ENCODE data around the gene KRTAP10-12. TPM values are rescaled to one million over a fixed set of nuclear protein-coding genes. Genes with fewer than 3 reads are reported as not detected.

Gene KRTAP10-12
- total and polyA plus RNA-seq, 4 donors = not detected

GRCh38 chr21:44654576-44655175 lies 42.3 kb upstream of the KRTAP10-12 start, which contains the start of gene KRTAP12-4 (continued):
- TF ChIP-seq, protein P1, sequence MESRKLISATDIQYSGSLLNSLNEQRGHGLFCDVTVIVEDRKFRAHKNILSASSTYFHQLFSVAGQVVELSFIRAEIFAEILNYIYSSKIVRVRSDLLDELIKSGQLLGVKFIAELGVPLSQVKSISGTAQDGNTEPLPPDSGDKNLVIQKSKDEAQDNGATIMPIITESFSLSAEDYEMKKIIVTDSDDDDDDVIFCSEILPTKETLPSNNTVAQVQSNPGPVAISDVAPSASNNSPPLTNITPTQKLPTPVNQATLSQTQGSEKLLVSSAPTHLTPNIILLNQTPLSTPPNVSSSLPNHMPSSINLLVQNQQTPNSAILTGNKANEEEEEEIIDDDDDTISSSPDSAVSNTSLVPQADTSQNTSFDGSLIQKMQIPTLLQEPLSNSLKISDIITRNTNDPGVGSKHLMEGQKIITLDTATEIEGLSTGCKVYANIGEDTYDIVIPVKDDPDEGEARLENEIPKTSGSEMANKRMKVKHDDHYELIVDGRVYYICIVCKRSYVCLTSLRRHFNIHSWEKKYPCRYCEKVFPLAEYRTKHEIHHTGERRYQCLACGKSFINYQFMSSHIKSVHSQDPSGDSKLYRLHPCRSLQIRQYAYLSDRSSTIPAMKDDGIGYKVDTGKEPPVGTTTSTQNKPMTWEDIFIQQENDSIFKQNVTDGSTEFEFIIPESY (IDR thresholded peaks at IDR 0.05) = no peak
- no peak for TF ChIP-seq RAD21 (IDR thresholded peaks at IDR 0.05)
- TF ChIP-seq HNF4G (IDR thresholded peaks at IDR 0.05) = no peak
- TF ChIP-seq, protein P2, sequence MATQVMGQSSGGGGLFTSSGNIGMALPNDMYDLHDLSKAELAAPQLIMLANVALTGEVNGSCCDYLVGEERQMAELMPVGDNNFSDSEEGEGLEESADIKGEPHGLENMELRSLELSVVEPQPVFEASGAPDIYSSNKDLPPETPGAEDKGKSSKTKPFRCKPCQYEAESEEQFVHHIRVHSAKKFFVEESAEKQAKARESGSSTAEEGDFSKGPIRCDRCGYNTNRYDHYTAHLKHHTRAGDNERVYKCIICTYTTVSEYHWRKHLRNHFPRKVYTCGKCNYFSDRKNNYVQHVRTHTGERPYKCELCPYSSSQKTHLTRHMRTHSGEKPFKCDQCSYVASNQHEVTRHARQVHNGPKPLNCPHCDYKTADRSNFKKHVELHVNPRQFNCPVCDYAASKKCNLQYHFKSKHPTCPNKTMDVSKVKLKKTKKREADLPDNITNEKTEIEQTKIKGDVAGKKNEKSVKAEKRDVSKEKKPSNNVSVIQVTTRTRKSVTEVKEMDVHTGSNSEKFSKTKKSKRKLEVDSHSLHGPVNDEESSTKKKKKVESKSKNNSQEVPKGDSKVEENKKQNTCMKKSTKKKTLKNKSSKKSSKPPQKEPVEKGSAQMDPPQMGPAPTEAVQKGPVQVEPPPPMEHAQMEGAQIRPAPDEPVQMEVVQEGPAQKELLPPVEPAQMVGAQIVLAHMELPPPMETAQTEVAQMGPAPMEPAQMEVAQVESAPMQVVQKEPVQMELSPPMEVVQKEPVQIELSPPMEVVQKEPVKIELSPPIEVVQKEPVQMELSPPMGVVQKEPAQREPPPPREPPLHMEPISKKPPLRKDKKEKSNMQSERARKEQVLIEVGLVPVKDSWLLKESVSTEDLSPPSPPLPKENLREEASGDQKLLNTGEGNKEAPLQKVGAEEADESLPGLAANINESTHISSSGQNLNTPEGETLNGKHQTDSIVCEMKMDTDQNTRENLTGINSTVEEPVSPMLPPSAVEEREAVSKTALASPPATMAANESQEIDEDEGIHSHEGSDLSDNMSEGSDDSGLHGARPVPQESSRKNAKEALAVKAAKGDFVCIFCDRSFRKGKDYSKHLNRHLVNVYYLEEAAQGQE (IDR thresholded peaks at IDR 0.05) = no peak
- TF ChIP-seq JUND (IDR thresholded peaks at IDR 0.05) = no peak
- no peak for TF ChIP-seq FOXA2 (IDR thresholded peaks at IDR 0.05)

DNA sequence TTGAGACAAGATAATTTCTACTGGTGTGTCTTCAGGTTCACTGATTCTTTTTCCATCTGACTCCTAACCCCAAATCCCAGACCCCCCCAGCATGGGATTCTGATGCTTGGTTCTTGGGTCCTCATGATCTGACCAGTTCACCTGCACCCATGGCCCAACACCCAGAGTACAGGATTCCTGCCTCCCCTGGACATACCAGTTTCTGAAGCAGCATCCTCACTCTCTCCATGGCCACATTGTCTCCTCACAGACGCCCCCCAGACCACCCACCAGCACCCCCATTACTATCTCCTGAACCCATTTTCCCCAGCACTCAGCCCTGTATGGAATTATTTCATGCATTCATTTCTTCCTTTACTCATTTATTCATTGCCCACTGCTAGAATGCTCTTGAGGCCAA lies 40.1 kb upstream of the KRTAP10-12 start:
- Histone ChIP-seq H3K4me1 (ENCODE audit: control insufficient read depth in 4 of 4, insufficient read depth in 4 of 4, low read length in 3 of 4) (no peaks in the 10 kb centered on the region), H3K27me3 (ENCODE audit: control insufficient read depth in 4 of 4, insufficient read depth in 4 of 4, low read length in 3 of 4) (no peaks in the 10 kb centered on the region), H3K27ac (ENCODE audit: low read depth in 1 of 2, low read length in 2 of 2) (no peak overlapping the region), H3K36me3 (ENCODE audit: control insufficient read depth in 4 of 4, insufficient read depth in 3 of 4, low read depth in 1 of 4, low read length in 3 of 4) (no peaks in the 10 kb centered on the region), H3K9me3 (ENCODE audit: control insufficient read depth in 4 of 4, low read length in 3 of 4) (peaks cover 0 to 5% (median 0%) of the 10 kb centered on the region in 4 donors), H3K4me3 (ENCODE audit: low read depth in 1 of 3, low read length in 3 of 3) (no peak overlapping the region), H3K9ac (ENCODE audit: low read depth in 1 of 2, low read length in 2 of 2) (no peak overlapping the region)
- TF ChIP-seq JUND (IDR thresholded peaks at IDR 0.05) = no peak
- no peak for TF ChIP-seq HNF4G (IDR thresholded peaks at IDR 0.05)
- no peak for TF ChIP-seq FOXA1 (IDR thresholded peaks at IDR 0.05)
- no peak for TF ChIP-seq GABPA (IDR thresholded peaks at IDR 0.05 in 1 of 2, conservative IDR thresholded peaks at IDR 0.05 in 1 of 2)
- TF ChIP-seq SP1 (IDR thresholded peaks at IDR 0.05) = no peak
- no peak for DNase-seq (ENCODE audit: low spot score)
- 37% methylated on average over 1 of the region's 1 CpG for WGBS

DNA sequence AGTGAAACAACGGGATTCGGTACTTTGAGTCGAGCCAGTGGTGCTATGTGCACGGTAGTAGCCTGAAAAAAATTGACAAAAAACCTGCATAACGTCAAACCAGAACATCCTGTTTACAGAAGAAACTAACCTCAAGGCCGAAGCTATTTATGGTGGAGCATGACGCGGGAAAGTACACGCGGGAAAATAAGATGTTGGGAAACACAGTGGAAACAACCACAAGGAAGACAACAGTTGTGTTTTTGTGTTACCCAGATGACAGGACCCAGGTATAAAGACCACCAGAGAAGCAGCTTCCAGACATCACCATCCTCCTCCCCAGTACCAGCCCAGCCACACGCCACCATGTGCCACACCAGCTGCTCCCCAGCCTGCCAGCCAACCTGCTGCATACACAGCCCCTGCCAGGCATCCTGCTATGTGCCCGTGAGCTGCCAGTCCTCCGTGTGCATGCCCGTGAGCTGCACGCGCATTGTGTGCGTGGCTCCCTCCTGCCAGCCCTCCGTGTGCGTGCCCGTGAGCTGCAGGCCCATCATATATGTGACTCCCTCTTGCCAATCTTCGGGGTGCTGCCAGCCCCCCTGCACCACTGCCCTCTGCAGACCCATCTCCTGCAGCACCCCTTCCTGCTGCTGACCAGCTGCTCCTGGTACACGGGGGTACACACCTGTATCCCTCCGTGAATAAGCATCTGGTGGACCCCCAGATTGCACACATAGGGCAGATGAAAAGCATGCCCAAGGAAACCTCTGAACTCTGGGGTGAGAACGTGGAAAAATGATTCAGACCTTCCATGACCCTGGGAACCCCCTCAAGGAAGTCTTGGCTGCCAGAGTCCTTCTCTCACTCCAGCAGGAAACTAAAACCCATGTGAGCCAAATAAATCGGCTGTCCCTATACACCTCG lies 39.1 kb upstream of the KRTAP10-12 start, which contains the start of gene KRTAP12-3:
KRTAP12-3 (plus strand) TSS at position 298 of the 906 bp plus-strand sequence; CDS start at position 346, 48 bp downstream.
- WGBS = 75% methylated on average over 26 of the region's 26 CpGs
- Histone ChIP-seq H3K4me3 (ENCODE audit: low read depth in 1 of 3, low read length in 3 of 3) (no peak within 1 kb of the TSS), H3K27me3 (ENCODE audit: control insufficient read depth in 4 of 4, insufficient read depth in 4 of 4, low read length in 3 of 4) (no peaks in the 10 kb centered on the region), H3K9me3 (ENCODE audit: control insufficient read depth in 4 of 4, low read length in 3 of 4) (peaks cover 0 to 5% (median 0%) of the 10 kb centered on the region in 4 donors), H3K27ac (ENCODE audit: low read depth in 1 of 2, low read length in 2 of 2) (peak within 1 kb of the TSS; percentile 25 to 58), H3K9ac (ENCODE audit: low read depth in 1 of 2, low read length in 2 of 2) (no peak within 1 kb of the TSS), H3K4me1 (ENCODE audit: control insufficient read depth in 4 of 4, insufficient read depth in 4 of 4, low read length in 3 of 4) (no peaks in the 10 kb centered on the region), H3K36me3 (ENCODE audit: control insufficient read depth in 4 of 4, insufficient read depth in 3 of 4, low read depth in 1 of 4, low read length in 3 of 4) (no peaks in the 10 kb centered on the region)
- no peak for DNase-seq (ENCODE audit: low spot score)
- no peak for TF ChIP-seq FOXA1 (IDR thresholded peaks at IDR 0.05)
- TF ChIP-seq RAD21 (IDR thresholded peaks at IDR 0.05) = no peak
- no peak for TF ChIP-seq HNF4A (conservative IDR thresholded peaks at IDR 0.05)
- no peak for TF ChIP-seq MAX (IDR thresholded peaks at IDR 0.05)
- TF ChIP-seq YY1 (IDR thresholded peaks at IDR 0.05) = no peak
- TF ChIP-seq, protein P2 (IDR thresholded peaks at IDR 0.05) = no peak
- TF ChIP-seq, protein P3, sequence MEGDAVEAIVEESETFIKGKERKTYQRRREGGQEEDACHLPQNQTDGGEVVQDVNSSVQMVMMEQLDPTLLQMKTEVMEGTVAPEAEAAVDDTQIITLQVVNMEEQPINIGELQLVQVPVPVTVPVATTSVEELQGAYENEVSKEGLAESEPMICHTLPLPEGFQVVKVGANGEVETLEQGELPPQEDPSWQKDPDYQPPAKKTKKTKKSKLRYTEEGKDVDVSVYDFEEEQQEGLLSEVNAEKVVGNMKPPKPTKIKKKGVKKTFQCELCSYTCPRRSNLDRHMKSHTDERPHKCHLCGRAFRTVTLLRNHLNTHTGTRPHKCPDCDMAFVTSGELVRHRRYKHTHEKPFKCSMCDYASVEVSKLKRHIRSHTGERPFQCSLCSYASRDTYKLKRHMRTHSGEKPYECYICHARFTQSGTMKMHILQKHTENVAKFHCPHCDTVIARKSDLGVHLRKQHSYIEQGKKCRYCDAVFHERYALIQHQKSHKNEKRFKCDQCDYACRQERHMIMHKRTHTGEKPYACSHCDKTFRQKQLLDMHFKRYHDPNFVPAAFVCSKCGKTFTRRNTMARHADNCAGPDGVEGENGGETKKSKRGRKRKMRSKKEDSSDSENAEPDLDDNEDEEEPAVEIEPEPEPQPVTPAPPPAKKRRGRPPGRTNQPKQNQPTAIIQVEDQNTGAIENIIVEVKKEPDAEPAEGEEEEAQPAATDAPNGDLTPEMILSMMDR (IDR thresholded peaks at IDR 0.05; ENCODE audit: low read depth, low read length, missing input control) = no peak
- no peak for TF ChIP-seq GABPA (IDR thresholded peaks at IDR 0.05 in 1 of 2, conservative IDR thresholded peaks at IDR 0.05 in 1 of 2)
